HepG2 (cell line): ENCODE results near the gene GGA3. TPM values are rescaled to one million over a fixed set of nuclear protein-coding genes. Genes with fewer than 3 reads are reported as not detected.

Experiments
- ATAC-seq: fragments of 200-7000 bp; cut with Tn5 transposase; 3 replicates; pipeline ENCODE4 v1.9.1; 2020; ENCODE audit warnings: mild to moderate bottlenecking, moderate library complexity
- BruUV-seq: library from RNA; stranded (reverse); fragments of 400-500 nt; replicated peaks from 2 replicates; lab custom pipeline; 2021; lab: Mats Ljungman, UMichigan
- CTCF ChIA-PET: fragments of 300-600 bp; formaldehyde crosslinking; extraction: SDS; loops from one replicate; lab custom pipeline; 2021; ENCODE audit warnings: low total read pairs, inconsistent platforms, low intra/inter-chr PET ratio; lab: Yijun Ruan, JAX
- POLR2A ChIA-PET: fragments of 350-600 bp; sonication (Branson Sonifier 250); formaldehyde crosslinking; loops from one replicate; lab custom pipeline; 2020; ENCODE audit warnings: antibody characterized with exemption, inconsistent platforms; lab: Yijun Ruan, JAX
- DNase-seq: peaks from one replicate; pipeline ENCODE4 v3.0.0-alpha.2; 2015; ENCODE audit warnings: low spot score
- FAIRE-seq: peaks from 3 replicates; lab custom pipeline; 2011; peaks lifted over from hg19 to GRCh38; lab: Jason Lieb, UNC
- H2AFZ ChIP-seq: one replicate; pipeline ENCODE4 v1.6.1; 2011; ENCODE audit warnings: low read length, inconsistent platforms
- H3K27ac ChIP-seq: fragments of 300-600 bp; 3 replicates; pipeline ENCODE4 v1.8.0; 2011; ENCODE audit warnings: mixed run types, mild to moderate bottlenecking, mixed read lengths, low read length, inconsistent platforms; ENCODE audit not compliant: insufficient read depth; ENCODE audit errors: extremely low read length
- H3K27me3 ChIP-seq, 2 experiments: fragments of 200-600 bp in 1 of 2; 2 replicates in 1 of 2; 3 replicates in 1 of 2; pipeline versions ENCODE4 v1.6.0 to v1.8.0; 2011; ENCODE audit warnings: low read length in 2 of 2, mild to moderate bottlenecking in 2 of 2, moderate library complexity in 2 of 2, inconsistent platforms in 1 of 2; ENCODE audit not compliant: insufficient read depth in 2 of 2, control insufficient read depth in 1 of 2
- H3K36me3 ChIP-seq, 2 experiments: fragments of 200-600 bp in 1 of 2; replicated peaks in 1 of 2; 2 replicates in 1 of 2; 3 replicates in 1 of 2; pipeline versions ENCODE4 v1.5.1 to v1.8.0; 2011; ENCODE audit warnings: low read length in 2 of 2, inconsistent platforms in 1 of 2; ENCODE audit not compliant: insufficient read depth in 2 of 2, control insufficient read depth in 1 of 2
- H3K4me1 ChIP-seq: 2 replicates; pipeline ENCODE4 v1.5.1; 2012; ENCODE audit warnings: low read length, inconsistent platforms; ENCODE audit not compliant: insufficient read depth
- H3K4me2 ChIP-seq: 2 replicates; pipeline ENCODE4 v1.6.0; 2011; ENCODE audit warnings: low read depth, low read length, inconsistent platforms
- H3K4me3 ChIP-seq, 3 experiments: fragments of 200-600 bp in 1 of 3; sonication (generic), shearing (Covaris generic) in 1 of 3; replicated peaks in 1 of 3; 2 replicates each; pipeline ENCODE4 v1.5.1; 2011 to 2016; ENCODE audit warnings: low read length in 3 of 3, inconsistent platforms in 2 of 3, low read depth in 2 of 3, mild to moderate bottlenecking in 2 of 3, control low read depth in 1 of 3, mixed read lengths in 1 of 3; ENCODE audit not compliant: insufficient read depth in 1 of 3
- H3K79me2 ChIP-seq: one replicate; pipeline ENCODE4 v1.6.1; 2011; ENCODE audit warnings: low read length, inconsistent platforms; ENCODE audit not compliant: insufficient read depth
- H3K9ac ChIP-seq: 2 replicates; pipeline ENCODE4 v1.6.0; 2011; ENCODE audit warnings: mild to moderate bottlenecking, low read depth, low read length, inconsistent platforms; ENCODE audit not compliant: insufficient read depth
- H3K9me3 ChIP-seq: 2 replicates; pipeline ENCODE4 v1.5.1; 2012; ENCODE audit warnings: mild to moderate bottlenecking, low read length
- H4K20me1 ChIP-seq: 2 replicates; pipeline ENCODE4 v1.6.0; 2011; ENCODE audit warnings: inconsistent platforms, mild to moderate bottlenecking, low read length, moderate library complexity; ENCODE audit not compliant: insufficient read depth
- AGO1 ChIP-seq: fragments of 200-400 bp; formaldehyde crosslinking; IDR thresholded peaks from 2 replicates; pipeline ENCODE4 v1.6.1; 2017; ENCODE audit warnings: mild to moderate bottlenecking, low read depth, low read length, moderate library complexity; ENCODE audit not compliant: poor library complexity, severe bottlenecking
- BORCS8-MEF2B ChIP-seq: sonication (generic); formaldehyde crosslinking; IDR thresholded peaks from 2 replicates; pipeline ENCODE4 v1.8.0; 2022; ENCODE audit warnings: mild to moderate bottlenecking, missing genetic modification reagents
- NFYC ChIP-seq: IDR thresholded peaks from 2 replicates; pipeline ENCODE4 v1.6.1; 2016; ENCODE audit warnings: missing genetic modification reagents, missing compliant biosample characterization
- POLR2G ChIP-seq: fragments of 200-400 bp; formaldehyde crosslinking; IDR thresholded peaks from 2 replicates; pipeline ENCODE4 v1.6.1; 2018; ENCODE audit warnings: mild to moderate bottlenecking, low read depth, low read length, moderate library complexity
- SATB2 ChIP-seq: sonication (generic); formaldehyde crosslinking; IDR thresholded peaks from 2 replicates; pipeline ENCODE4 v1.5.0; 2020; ENCODE audit warnings: missing genetic modification reagents
- SYNCRIP ChIP-seq: fragments of 200-400 bp; formaldehyde crosslinking; IDR thresholded peaks from 2 replicates; pipeline ENCODE4 v1.6.1; 2018; ENCODE audit warnings: mild to moderate bottlenecking, low read depth, low read length; ENCODE audit not compliant: insufficient read depth
- ZIK1 ChIP-seq: sonication (generic); formaldehyde crosslinking; IDR thresholded peaks from 2 replicates; pipeline ENCODE4 v1.5.0; 2020; ENCODE audit warnings: mild to moderate bottlenecking, low read depth, missing genetic modification reagents, borderline replicate concordance
- ZNF674 ChIP-seq: sonication (generic); formaldehyde crosslinking; IDR thresholded peaks from 2 replicates; pipeline ENCODE4 v1.5.0; 2020; ENCODE audit warnings: low read depth, mild to moderate bottlenecking, missing genetic modification reagents
- WGBS: methylation state at CpG from one replicate; pipeline ENCODE4 v1.1.6; 2017; ENCODE audit warnings: low lambda C conversion rate; 5-methylcytosine and 5-hydroxymethylcytosine counted together
- in situ Hi-C: cut with HindIII; loops from 2 replicates; pipeline ENCODE4 v1.10.0; 2017; ENCODE audit warnings: low pct_unique_long_range_greater_than_20kb; ENCODE audit not compliant: extremely low pct_ligation_motif_present
- intact Hi-C: fragments of 100-400 bp; cut with micrococcal nuclease; formaldehyde crosslinking; loops from one replicate; pipeline ENCODE4 v1.10.0; 2022; ENCODE audit not compliant: unreplicated experiment
- polyA plus RNA-seq, 8 experiments: library from polyadenylated mRNA; depleted of rRNA in 3 of 8; stranded (reverse) in 7 of 8; unstranded in 1 of 8; fragments of >200 nt; fragmentation: Illumina TruSeq in 4 of 8; extraction: Trizol in 4 of 8; gene quantifications; 2 replicates each; pipeline versions ENCODE4 v1.2.1 to v1.2.3, GENCODE V29; 2011 to 2016; ENCODE audit warnings: low read depth in 4 of 8, missing spikeins in 1 of 8, mixed read lengths in 1 of 8; ENCODE audit not compliant: insufficient read depth in 1 of 8
- total RNA-seq, 5 experiments: library from RNA; depleted of rRNA; stranded (reverse); fragments of >200 nt; fragmentation: Illumina TruSeq; extraction: Trizol; gene quantifications; 2 replicates each; pipeline ENCODE4 v1.2.3, GENCODE V29; 2016; ENCODE audit warnings: low read depth in 1 of 5
- TF ChIP-seq, protein P1 (sequence below): sonication (generic); formaldehyde crosslinking; IDR thresholded peaks from 2 replicates; pipeline ENCODE4 v1.5.0; 2020; ENCODE audit warnings: mild to moderate bottlenecking, missing genetic modification reagents
- TF ChIP-seq, protein P2 (sequence below): sonication (generic); formaldehyde crosslinking; IDR thresholded peaks from 2 replicates; pipeline ENCODE4 v1.4.0; 2020; ENCODE audit warnings: missing genetic modification reagents
- TF ChIP-seq, protein P3 (sequence below): IDR thresholded peaks from 2 replicates; pipeline ENCODE4 v1.6.1; 2016
- TF ChIP-seq, protein P4 (sequence below), 2 experiments: IDR thresholded peaks; 2 replicates each; pipeline ENCODE4 v1.6.1; 2011 to 2012; ENCODE audit warnings: low read length in 2 of 2, borderline replicate concordance in 1 of 2, low read depth in 1 of 2, mild to moderate bottlenecking in 1 of 2, moderate library complexity in 1 of 2
- TF ChIP-seq, protein P5 (sequence below): sonication (generic); formaldehyde crosslinking; IDR thresholded peaks from 2 replicates; pipeline ENCODE4 v1.4.0; 2020; ENCODE audit warnings: mild to moderate bottlenecking, missing genetic modification reagents

The GGA3 gene
- total and polyA plus RNA-seq, 2 of the 13 experiments (the other 11 are each of a cell fraction or from before 2014, with no cell fraction given), result 28.4 to 43.7 TPM

DNA sequence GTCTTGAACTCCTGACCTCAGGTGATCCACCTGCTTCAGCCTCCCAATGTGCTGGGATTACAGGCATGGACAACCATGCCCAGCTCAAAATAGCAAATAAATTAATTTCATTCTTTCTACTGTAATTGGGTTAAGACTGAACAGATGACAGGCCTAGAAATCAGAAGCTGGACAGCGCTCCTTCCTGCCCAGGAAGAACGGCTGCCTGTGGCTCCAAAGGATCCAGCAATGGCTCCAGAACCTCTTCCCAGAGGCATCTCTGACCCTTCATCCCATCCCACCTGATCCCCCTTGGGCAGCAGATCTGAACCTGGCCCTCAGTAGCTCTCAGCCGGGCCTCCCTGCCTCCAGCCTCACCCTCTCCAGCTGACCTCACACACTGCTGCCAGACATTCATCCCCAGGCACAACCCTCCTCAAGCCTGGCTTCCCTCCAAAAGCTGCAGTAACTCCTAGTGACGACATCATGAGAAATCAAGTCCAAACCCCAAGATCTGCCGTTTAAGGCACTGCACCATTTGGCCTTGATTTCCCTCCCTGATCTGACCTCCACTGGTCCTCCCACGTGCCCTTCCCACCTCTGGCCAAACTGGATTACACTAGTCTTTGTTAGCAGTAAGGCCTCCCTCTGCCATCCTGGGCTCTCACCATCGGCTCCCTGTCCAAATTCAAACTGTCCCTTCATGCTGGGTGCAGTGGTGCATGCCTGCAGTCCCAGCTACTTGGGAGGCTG is 12.7 kb upstream of the GGA3 start:
- Histone ChIP-seq H3K27me3 (no peaks in the 10 kb centered on the region), H3K4me1 (peaks cover 22% of the 10 kb centered on the region), H3K4me2 (no peak overlapping the region), H3K27ac (no peak overlapping the region), H3K9me3 (no peaks in the 10 kb centered on the region), H3K79me2 (peaks cover 6% of the 10 kb centered on the region), H3K36me3 (peaks cover 13 to 34% of the 10 kb centered on the region in 2 experiments), H3K4me3 (no peak overlapping the region), H3K9ac (no peak overlapping the region), H2AFZ (no peak overlapping the region), H4K20me1 (no peaks in the 10 kb centered on the region)
- ChIA-PET POLR2A (interaction anchor here (0.9 to 1.6 kb wide), 3 partner anchors 12 to 15 kb away, joined by 3 to 5 read pairs (median 4); partner anchors contain the start of genes GGA3, MRPS7 and SLC25A19), CTCF (no interaction called here)
- no peak for DNase-seq
- in situ Hi-C loops (no loop called here), intact Hi-C loops (no loop called here)
- no peak for FAIRE-seq
- 98% methylated on average over 7 of the region's 7 CpGs for WGBS
- no peak for ATAC-seq
- no TSS peak for BruUV-seq
- TF ChIP-seq BORCS8-MEF2B (CRISPR knock-in tag), result 0 out of 2 replicates have a peak, but pooled peaks have one; percentile 45
- no peak for TF ChIP-seq SATB2 (CRISPR knock-in tag)
- TF ChIP-seq, protein P1, sequence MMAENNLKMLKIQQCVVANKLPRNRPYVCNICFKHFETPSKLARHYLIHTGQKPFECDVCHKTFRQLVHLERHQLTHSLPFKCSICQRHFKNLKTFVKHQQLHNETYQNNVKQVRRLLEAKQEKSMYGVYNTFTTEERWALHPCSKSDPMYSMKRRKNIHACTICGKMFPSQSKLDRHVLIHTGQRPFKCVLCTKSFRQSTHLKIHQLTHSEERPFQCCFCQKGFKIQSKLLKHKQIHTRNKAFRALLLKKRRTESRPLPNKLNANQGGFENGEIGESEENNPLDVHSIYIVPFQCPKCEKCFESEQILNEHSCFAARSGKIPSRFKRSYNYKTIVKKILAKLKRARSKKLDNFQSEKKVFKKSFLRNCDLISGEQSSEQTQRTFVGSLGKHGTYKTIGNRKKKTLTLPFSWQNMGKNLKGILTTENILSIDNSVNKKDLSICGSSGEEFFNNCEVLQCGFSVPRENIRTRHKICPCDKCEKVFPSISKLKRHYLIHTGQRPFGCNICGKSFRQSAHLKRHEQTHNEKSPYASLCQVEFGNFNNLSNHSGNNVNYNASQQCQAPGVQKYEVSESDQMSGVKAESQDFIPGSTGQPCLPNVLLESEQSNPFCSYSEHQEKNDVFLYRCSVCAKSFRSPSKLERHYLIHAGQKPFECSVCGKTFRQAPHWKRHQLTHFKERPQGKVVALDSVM (CRISPR knock-in tag), result peak; percentile 10; the same call in 1 of the 2 replicates
- TF ChIP-seq, protein P2, sequence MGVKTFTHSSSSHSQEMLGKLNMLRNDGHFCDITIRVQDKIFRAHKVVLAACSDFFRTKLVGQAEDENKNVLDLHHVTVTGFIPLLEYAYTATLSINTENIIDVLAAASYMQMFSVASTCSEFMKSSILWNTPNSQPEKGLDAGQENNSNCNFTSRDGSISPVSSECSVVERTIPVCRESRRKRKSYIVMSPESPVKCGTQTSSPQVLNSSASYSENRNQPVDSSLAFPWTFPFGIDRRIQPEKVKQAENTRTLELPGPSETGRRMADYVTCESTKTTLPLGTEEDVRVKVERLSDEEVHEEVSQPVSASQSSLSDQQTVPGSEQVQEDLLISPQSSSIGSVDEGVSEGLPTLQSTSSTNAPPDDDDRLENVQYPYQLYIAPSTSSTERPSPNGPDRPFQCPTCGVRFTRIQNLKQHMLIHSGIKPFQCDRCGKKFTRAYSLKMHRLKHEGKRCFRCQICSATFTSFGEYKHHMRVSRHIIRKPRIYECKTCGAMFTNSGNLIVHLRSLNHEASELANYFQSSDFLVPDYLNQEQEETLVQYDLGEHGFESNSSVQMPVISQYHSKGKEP, result no peak
- TF ChIP-seq ZIK1 (CRISPR knock-in tag), result no peak
- TF ChIP-seq, protein P3, sequence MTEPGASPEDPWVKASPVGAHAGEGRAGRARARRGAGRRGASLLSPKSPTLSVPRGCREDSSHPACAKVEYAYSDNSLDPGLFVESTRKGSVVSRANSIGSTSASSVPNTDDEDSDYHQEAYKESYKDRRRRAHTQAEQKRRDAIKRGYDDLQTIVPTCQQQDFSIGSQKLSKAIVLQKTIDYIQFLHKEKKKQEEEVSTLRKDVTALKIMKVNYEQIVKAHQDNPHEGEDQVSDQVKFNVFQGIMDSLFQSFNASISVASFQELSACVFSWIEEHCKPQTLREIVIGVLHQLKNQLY (CRISPR knock-in tag), result no peak
- no peak for TF ChIP-seq NFYC
- TF ChIP-seq, protein P4, sequence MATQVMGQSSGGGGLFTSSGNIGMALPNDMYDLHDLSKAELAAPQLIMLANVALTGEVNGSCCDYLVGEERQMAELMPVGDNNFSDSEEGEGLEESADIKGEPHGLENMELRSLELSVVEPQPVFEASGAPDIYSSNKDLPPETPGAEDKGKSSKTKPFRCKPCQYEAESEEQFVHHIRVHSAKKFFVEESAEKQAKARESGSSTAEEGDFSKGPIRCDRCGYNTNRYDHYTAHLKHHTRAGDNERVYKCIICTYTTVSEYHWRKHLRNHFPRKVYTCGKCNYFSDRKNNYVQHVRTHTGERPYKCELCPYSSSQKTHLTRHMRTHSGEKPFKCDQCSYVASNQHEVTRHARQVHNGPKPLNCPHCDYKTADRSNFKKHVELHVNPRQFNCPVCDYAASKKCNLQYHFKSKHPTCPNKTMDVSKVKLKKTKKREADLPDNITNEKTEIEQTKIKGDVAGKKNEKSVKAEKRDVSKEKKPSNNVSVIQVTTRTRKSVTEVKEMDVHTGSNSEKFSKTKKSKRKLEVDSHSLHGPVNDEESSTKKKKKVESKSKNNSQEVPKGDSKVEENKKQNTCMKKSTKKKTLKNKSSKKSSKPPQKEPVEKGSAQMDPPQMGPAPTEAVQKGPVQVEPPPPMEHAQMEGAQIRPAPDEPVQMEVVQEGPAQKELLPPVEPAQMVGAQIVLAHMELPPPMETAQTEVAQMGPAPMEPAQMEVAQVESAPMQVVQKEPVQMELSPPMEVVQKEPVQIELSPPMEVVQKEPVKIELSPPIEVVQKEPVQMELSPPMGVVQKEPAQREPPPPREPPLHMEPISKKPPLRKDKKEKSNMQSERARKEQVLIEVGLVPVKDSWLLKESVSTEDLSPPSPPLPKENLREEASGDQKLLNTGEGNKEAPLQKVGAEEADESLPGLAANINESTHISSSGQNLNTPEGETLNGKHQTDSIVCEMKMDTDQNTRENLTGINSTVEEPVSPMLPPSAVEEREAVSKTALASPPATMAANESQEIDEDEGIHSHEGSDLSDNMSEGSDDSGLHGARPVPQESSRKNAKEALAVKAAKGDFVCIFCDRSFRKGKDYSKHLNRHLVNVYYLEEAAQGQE (IDR thresholded peaks at IDR 0.05; ENCODE audit: borderline replicate concordance in 1 of 2, low read depth in 1 of 2, low read length in 2 of 2), result peak in 1 of 2 experiments; percentile 38; a peak in 2 of 4 replicates
- no peak for TF ChIP-seq SYNCRIP
- peak; percentile 20; the same call in 1 of the 2 replicates for TF ChIP-seq POLR2G
- no peak for TF ChIP-seq AGO1
- TF ChIP-seq ZNF674 (CRISPR knock-in tag), result no peak
- TF ChIP-seq, protein P5, sequence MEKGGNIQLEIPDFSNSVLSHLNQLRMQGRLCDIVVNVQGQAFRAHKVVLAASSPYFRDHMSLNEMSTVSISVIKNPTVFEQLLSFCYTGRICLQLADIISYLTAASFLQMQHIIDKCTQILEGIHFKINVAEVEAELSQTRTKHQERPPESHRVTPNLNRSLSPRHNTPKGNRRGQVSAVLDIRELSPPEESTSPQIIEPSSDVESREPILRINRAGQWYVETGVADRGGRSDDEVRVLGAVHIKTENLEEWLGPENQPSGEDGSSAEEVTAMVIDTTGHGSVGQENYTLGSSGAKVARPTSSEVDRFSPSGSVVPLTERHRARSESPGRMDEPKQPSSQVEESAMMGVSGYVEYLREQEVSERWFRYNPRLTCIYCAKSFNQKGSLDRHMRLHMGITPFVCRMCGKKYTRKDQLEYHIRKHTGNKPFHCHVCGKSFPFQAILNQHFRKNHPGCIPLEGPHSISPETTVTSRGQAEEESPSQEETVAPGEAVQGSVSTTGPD (CRISPR knock-in tag), result no peak
